ENCODE measurements around the gene TADA1. TPM values are rescaled to one million over a fixed set of nuclear protein-coding genes. Genes with fewer than 3 reads are reported as not detected.

The TADA1 gene
- total RNA-seq, 6 experiments from 2014 or later: 7.3 to 16.7 (median 11.4) TPM

DNA sequence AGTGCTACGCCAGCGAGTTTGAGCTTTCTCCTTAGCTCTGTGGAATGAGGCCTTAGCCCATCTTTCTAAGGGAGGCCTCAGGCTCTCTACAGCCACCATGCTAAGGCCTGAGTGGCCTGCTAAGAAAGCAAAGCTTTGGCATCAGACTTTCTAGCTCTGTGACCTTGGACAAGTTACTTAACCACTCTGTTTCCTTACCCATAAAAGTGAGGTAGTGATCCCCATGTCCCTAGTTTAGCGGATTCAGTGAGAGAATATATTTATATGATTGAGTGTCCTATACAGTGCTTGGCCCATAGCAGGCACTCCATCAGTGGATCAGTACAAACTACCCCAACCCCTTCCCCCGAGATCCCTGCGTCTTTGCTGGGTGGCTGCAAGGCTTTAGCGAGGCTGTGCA lies 32.7 kb downstream of the TADA1 start:
- DNase-seq: no peak
- Histone ChIP-seq H3K9me3 (no peaks in the 10 kb centered on the region), H3K27me3 (no peaks in the 10 kb centered on the region), H3K4me1 (peaks cover 0 to 16% (median 3%) of the 10 kb centered on the region in 4 donors), H3K36me3 (peaks cover 0 to 59% (median 22%) of the 10 kb centered on the region in 4 donors), H3K27ac (no peak overlapping the region), H3K4me3 (no peak overlapping the region)
- ATAC-seq: no peak
- 89% methylated on average over 6 of the region's 6 CpGs for WGBS (ENCODE audit: insufficient coverage, low coverage, low lambda C conversion rate, missing lambda C conversion rate)
- TF ChIP-seq POLR2A (IDR thresholded peaks at IDR 0.05): no peak
- TF ChIP-seq, protein P1, sequence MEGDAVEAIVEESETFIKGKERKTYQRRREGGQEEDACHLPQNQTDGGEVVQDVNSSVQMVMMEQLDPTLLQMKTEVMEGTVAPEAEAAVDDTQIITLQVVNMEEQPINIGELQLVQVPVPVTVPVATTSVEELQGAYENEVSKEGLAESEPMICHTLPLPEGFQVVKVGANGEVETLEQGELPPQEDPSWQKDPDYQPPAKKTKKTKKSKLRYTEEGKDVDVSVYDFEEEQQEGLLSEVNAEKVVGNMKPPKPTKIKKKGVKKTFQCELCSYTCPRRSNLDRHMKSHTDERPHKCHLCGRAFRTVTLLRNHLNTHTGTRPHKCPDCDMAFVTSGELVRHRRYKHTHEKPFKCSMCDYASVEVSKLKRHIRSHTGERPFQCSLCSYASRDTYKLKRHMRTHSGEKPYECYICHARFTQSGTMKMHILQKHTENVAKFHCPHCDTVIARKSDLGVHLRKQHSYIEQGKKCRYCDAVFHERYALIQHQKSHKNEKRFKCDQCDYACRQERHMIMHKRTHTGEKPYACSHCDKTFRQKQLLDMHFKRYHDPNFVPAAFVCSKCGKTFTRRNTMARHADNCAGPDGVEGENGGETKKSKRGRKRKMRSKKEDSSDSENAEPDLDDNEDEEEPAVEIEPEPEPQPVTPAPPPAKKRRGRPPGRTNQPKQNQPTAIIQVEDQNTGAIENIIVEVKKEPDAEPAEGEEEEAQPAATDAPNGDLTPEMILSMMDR (IDR thresholded peaks at IDR 0.05): no peak
- intact Hi-C loops (cut with DNase I): no loop called here

DNA sequence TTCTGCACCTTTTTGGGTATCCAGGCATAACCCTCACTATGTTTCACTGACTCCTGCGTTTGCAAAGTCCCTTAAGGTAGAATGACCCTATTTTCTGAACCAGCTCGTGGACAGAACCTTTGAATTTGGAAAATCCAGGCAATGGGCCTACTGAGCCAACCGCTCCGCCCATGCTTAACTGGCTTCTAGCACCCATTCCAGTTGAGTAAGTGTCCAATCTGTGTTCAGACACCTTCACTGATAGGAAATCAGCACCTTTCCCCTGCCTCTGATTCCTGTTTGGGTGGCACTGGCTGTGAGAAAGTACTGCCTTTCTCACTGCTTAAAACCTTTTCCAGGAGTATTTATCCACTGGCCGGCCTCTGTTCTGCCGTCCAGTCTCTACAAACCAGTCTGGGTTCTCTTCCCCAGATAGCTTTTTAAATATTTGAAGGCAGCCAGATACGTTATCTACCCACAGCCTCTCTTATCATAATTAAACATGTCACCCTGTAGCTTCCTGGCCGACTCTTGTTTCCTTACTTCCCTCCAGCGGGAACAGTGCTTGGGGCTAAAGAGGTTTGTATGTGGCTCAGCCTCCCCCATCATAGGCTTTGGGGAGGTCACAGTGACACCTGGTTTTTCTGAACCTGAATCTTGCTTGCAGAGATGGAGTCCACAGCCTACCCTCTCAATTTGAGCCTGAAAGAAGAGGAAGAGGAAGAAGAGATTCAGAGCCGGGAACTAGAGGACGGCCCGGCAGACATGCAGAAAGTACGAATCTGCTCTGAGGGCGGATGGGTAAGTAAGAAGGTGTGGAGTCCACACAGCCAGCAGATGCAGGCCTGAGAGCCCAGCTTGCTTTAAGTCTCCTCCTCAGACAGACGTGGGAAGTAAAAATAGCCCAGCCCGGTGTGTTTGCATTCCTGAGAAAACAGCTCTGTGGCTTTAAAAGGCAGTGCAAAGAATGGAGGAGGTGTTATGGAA lies 35.5 kb downstream of the TADA1 start:
- TF ChIP-seq, protein P1 (IDR thresholded peaks at IDR 0.05): no peak
- no peak for TF ChIP-seq POLR2A (IDR thresholded peaks at IDR 0.05)
- H3K27me3 ChIP-seq: no peaks in the 10 kb centered on the region
- no peak overlapping the region for H3K27ac ChIP-seq
- peaks cover 0 to 35% (median 11%) of the 10 kb centered on the region in 4 donors for H3K36me3 ChIP-seq
- WGBS (ENCODE audit: insufficient coverage, low coverage, low lambda C conversion rate, missing lambda C conversion rate): 39% methylated on average over 16 of the region's 16 CpGs
- ATAC-seq: no peak
- no peak for DNase-seq
- H3K9me3 ChIP-seq: no peaks in the 10 kb centered on the region
- peaks cover 0 to 16% (median 3%) of the 10 kb centered on the region in 4 donors for H3K4me1 ChIP-seq
- peak overlapping the region; percentile 67 to 84 (median 69) for H3K4me3 ChIP-seq
- intact Hi-C loops (cut with DNase I): no loop called here

- peaks cover 0 to 33% (median 11%) of the 10 kb centered on the region in 4 donors for H3K36me3 ChIP-seq
- peaks cover 0 to 16% (median 3%) of the 10 kb centered on the region in 4 donors for H3K4me1 ChIP-seq
- H3K4me3 ChIP-seq: peak overlapping the region; percentile 67 to 84 (median 69)
- H3K27ac ChIP-seq: peak overlapping the region; percentile 28 to 76 (median 60)
- intact Hi-C loops (cut with DNase I): no loop called here
- ATAC-seq (peak; percentile 8 to 51 (median 29)), DNase-seq (peak; percentile 60 to 69 (median 65))
- H3K27me3 ChIP-seq: no peaks in the 10 kb centered on the region
- TF ChIP-seq POLR2A (IDR thresholded peaks at IDR 0.05): no peak
- TF ChIP-seq, protein P1 (IDR thresholded peaks at IDR 0.05): peak in 3 of 4 donors; percentile 27 to 45 (median 34)
- WGBS (ENCODE audit: insufficient coverage, low coverage, low lambda C conversion rate, missing lambda C conversion rate): 3% methylated on average over 7 of the region's 82 CpGs
- H3K9me3 ChIP-seq: no peaks in the 10 kb centered on the region
These were observed 36.3 kb downstream of the TADA1 start for GRCh38 chr1:166839600-166840308.

DNA sequence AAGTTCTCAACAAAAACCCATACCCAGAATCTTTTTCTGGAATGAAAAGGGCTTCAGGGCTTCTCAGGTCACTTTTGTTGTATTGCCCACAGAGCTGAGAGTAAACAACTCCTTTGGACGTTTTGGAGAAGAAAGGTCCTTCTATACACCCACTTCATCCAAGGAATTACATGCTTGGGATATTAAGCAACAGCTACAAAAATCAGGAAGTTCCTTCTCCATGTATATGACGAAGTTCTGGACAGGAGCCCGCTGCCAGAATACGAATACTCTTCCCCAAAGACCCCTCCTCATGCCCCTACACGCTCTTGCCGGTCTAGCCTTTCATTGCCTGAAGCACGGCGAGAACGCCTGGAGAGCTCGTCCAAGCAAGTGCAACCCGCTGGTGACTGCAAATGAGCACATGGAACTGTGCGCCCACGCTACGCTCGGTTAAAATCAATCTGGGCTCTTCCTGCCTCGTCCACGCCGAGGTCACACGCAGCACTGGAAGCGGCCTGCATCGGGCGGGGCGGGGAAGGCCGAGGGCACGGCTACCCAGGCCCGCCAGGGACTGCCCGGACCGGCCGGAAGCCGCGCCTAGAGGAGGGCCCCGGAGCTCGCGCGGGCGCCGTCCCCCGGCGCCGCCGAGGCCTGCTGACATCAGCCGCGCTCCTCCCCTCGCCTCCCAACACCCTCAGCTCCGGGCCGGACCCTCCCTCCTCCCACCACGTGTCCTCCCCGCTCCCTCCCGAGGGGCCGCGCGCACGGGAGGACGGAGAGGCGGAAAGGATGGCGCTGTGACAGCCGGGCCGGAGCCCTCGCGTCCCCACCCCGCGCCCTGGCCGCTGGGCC lies 37.1 kb downstream of the TADA1 start, which contains the start of gene POGK:
TSS of gene POGK (plus strand) at position 710 of the 834 bp plus-strand sequence. CDS start 1,482 bp downstream, outside the sequence.
- 0% methylated on average over 8 of the region's 63 CpGs for WGBS (ENCODE audit: insufficient coverage, low coverage, low lambda C conversion rate, missing lambda C conversion rate)
- TF ChIP-seq, protein P1 (IDR thresholded peaks at IDR 0.05): peak in 2 of 4 donors; percentile 7 to 8
- peak; percentile 83 for TF ChIP-seq POLR2A (IDR thresholded peaks at IDR 0.05)
- Histone ChIP-seq H3K4me3 (peak within 1 kb of the TSS; percentile 67 to 84 (median 69)), H3K27ac (peak within 1 kb of the TSS; percentile 76 to 84 (median 81)), H3K4me1 (peaks cover 0 to 16% (median 3%) of the 10 kb centered on the region in 4 donors), H3K27me3 (no peaks in the 10 kb centered on the region), H3K9me3 (no peaks in the 10 kb centered on the region), H3K36me3 (peaks cover 0 to 31% (median 10%) of the 10 kb centered on the region in 4 donors)
- peak; percentile 96 to 99 (median 98) for ATAC-seq
- intact Hi-C loops (cut with DNase I): no loop called here
- peak; percentile 94 to 96 (median 95) for DNase-seq

Measured in right lobe of liver (tissue), 6 donors.